Nephron progenitor cell (in vitro differentiated cells): ENCODE data around the gene PATJ.

ENCODE experiments used
- DNase-seq: peaks from one replicate; pipeline ENCODE4 v3.0.0; 2021
- H3K27ac Mint-ChIP-seq: 2 replicates; pipeline ENCODE4 v1.8.0; 2021; ENCODE audit warnings: mild to moderate bottlenecking, moderate library complexity, mixed read lengths
- H3K27me3 Mint-ChIP-seq: 2 replicates; pipeline ENCODE4 v1.8.0; 2021; ENCODE audit warnings: mild to moderate bottlenecking, low read depth, mixed read lengths; ENCODE audit not compliant: poor library complexity
- H3K36me3 Mint-ChIP-seq: 2 replicates; pipeline ENCODE4 v1.8.0; 2021; ENCODE audit warnings: low read depth, mixed read lengths
- H3K4me1 Mint-ChIP-seq: 2 replicates; pipeline ENCODE4 v1.8.0; 2021; ENCODE audit warnings: mixed read lengths
- H3K4me3 Mint-ChIP-seq: 2 replicates; pipeline ENCODE4 v1.8.0; 2021; ENCODE audit warnings: mild to moderate bottlenecking, moderate library complexity, mixed read lengths
- H3K9me3 Mint-ChIP-seq: 2 replicates; pipeline ENCODE4 v1.8.0; 2021; ENCODE audit warnings: mild to moderate bottlenecking, moderate library complexity, mixed read lengths
- TF ChIP-seq, protein P1 (sequence below): fragments of 200-600 bp; sonication (generic); IDR thresholded peaks from 2 replicates; pipeline ENCODE4 v1.5.0; 2021; ENCODE audit warnings: antibody characterized with exemption

PATJ gene

DNA sequence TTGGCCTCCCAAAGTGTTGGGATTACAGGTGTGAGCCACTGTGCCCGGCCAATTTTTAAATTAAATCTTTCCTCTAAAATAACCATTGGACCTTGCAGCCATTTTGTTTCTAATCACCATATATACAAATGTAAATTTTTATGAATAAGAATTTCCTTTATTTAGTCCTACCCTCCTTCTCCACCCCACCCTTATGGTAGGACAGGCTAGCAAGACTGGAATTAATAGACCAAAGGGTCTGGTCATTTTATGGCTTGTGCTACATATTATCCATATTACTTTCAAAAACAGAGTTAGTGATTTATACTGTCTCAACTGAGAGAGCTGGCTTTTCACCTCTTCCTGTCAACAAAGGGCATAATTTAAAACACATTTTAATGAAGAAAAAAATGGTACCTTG lies 478.9 kb downstream of the PATJ start:
- H3K9me3 Mint-ChIP-seq, result no peaks in the 10 kb centered on the region
- no peak overlapping the region for H3K27ac Mint-ChIP-seq
- TF ChIP-seq, protein P1, sequence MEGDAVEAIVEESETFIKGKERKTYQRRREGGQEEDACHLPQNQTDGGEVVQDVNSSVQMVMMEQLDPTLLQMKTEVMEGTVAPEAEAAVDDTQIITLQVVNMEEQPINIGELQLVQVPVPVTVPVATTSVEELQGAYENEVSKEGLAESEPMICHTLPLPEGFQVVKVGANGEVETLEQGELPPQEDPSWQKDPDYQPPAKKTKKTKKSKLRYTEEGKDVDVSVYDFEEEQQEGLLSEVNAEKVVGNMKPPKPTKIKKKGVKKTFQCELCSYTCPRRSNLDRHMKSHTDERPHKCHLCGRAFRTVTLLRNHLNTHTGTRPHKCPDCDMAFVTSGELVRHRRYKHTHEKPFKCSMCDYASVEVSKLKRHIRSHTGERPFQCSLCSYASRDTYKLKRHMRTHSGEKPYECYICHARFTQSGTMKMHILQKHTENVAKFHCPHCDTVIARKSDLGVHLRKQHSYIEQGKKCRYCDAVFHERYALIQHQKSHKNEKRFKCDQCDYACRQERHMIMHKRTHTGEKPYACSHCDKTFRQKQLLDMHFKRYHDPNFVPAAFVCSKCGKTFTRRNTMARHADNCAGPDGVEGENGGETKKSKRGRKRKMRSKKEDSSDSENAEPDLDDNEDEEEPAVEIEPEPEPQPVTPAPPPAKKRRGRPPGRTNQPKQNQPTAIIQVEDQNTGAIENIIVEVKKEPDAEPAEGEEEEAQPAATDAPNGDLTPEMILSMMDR, result no peak
- no peak for DNase-seq
- H3K27me3 Mint-ChIP-seq, result peaks cover 3% of the 10 kb centered on the region
- no peak overlapping the region for H3K4me3 Mint-ChIP-seq
- H3K36me3 Mint-ChIP-seq, result no peaks in the 10 kb centered on the region
- no peaks in the 10 kb centered on the region for H3K4me1 Mint-ChIP-seq

DNA sequence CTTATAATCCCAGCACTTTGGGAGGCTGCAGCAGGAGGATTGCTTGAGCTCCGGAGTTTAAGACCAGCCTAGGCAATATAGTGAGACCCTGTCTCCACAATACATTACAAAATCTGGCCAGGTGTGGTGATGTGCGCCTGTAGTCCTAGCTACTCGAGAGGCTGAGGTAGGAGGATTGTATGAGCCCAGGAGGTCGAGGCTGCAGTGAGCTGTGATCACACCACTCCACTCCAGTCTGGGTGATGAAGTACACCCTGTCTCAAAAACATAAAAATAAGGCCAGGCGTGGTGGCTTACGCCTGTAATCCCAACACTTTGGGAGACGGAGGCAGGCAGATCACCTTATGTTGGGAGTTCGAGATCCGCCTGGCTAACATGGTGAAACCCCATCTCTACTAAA lies 480.0 kb downstream of the PATJ start:
- Mint-ChIP-seq H3K27me3 (peaks cover 1% of the 10 kb centered on the region), H3K4me1 (no peaks in the 10 kb centered on the region), H3K9me3 (no peaks in the 10 kb centered on the region), H3K4me3 (no peak overlapping the region), H3K36me3 (no peaks in the 10 kb centered on the region), H3K27ac (no peak overlapping the region)
- no peak for DNase-seq
- TF ChIP-seq, protein P1, result no peak

DNA sequence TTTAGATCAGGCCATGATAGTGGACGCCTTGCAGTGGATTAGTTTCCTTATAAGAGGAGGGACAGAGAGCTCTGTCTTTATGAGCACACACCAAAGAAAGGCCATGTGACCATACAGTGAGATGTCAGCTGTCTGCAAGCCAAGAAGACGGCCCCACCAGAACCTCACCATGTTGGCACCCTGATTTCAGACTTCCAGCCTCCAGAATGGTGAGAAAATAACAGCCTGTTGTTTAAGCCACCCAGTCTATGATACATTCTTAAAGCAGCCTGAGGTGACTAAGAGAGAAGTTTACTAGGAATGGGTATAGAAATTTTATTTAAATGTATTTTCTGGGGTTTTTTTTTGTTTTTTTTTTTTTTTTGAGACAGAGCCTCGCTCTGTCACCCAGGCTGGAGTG lies 481.9 kb downstream of the PATJ start:
- Mint-ChIP-seq H3K9me3 (no peaks in the 10 kb centered on the region), H3K27me3 (no peaks in the 10 kb centered on the region), H3K36me3 (no peaks in the 10 kb centered on the region), H3K4me3 (no peak overlapping the region), H3K27ac (no peak overlapping the region), H3K4me1 (peaks cover 13% of the 10 kb centered on the region)
- TF ChIP-seq, protein P1, result no peak
- no peak for DNase-seq

DNA sequence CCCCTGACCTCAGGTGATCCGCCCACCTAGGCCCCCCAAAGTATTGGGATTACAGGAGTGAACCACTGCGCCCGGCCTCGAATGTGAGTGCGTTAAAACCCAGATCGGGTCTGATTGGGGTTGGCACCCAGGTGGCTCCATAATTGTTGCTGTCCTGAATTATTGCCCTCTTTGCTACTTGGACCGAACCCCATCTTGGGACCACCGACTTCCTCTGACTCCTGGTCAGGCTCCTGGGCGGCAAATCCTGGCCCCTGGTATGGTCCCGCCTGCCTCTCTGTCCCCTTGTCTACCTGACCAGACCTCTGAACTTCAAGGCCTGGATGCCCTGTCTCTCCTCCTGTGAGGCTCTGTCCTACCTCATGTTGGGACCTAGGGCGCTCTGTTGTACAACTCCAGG lies 485.2 kb downstream of the PATJ start:
- Mint-ChIP-seq H3K4me1 (peaks cover 28% of the 10 kb centered on the region), H3K27ac (no peak overlapping the region), H3K27me3 (peaks cover 3% of the 10 kb centered on the region), H3K4me3 (no peak overlapping the region), H3K9me3 (no peaks in the 10 kb centered on the region), H3K36me3 (no peaks in the 10 kb centered on the region)
- TF ChIP-seq, protein P1, result no peak
- DNase-seq, result no peak
